ENCODE results near the gene FLOT2. TPM values are rescaled to one million over a fixed set of nuclear protein-coding genes. Genes with fewer than 3 reads are reported as not detected.

Gene FLOT2
- total and polyA plus RNA-seq, 7 donors, result 30.4 to 81.1 (median 40.8) TPM

DNA sequence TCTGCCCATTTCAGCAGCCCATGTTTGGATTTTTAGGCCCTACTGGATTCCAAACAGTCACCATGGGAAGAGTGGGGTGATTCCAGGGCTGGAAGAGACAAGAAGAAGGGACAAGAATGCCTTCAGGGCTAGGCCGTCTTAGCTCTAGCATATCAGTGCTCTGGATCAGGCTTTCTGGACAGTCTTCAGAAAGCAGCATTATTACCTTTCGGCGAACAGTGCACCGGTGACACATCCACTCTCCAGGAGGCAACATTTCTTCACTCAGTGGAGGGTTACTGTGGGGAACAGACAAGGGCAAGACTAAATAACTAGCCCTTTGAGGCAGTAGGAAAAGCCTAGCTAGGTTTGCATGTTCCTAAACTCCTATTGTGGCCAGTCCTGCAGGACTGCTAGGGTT lies 29.3 kb upstream of the FLOT2 start:
- no peaks in the 10 kb centered on the region for H3K27me3 ChIP-seq (ENCODE audit: insufficient read depth in 3 of 3, low read length in 2 of 3)
- DNase-seq (no peak), ATAC-seq (peak in 2 of 4 donors; percentile 11 to 32)
- no peak overlapping the region for H3K4me3 ChIP-seq
- 92 to 98% (median 93%) methylated on average over 4 of the region's 4 CpGs for WGBS, 3 donors
- peak overlapping the region; percentile 75 for H3K27ac ChIP-seq
- intact Hi-C loops (cut with DNase I), result no loop called here
- TF ChIP-seq, protein P1, sequence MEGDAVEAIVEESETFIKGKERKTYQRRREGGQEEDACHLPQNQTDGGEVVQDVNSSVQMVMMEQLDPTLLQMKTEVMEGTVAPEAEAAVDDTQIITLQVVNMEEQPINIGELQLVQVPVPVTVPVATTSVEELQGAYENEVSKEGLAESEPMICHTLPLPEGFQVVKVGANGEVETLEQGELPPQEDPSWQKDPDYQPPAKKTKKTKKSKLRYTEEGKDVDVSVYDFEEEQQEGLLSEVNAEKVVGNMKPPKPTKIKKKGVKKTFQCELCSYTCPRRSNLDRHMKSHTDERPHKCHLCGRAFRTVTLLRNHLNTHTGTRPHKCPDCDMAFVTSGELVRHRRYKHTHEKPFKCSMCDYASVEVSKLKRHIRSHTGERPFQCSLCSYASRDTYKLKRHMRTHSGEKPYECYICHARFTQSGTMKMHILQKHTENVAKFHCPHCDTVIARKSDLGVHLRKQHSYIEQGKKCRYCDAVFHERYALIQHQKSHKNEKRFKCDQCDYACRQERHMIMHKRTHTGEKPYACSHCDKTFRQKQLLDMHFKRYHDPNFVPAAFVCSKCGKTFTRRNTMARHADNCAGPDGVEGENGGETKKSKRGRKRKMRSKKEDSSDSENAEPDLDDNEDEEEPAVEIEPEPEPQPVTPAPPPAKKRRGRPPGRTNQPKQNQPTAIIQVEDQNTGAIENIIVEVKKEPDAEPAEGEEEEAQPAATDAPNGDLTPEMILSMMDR (IDR thresholded peaks at IDR 0.05), result no peak
- H3K9me3 ChIP-seq, result peaks cover 7% of the 10 kb centered on the region
- H3K4me1 ChIP-seq, result peaks cover 18% of the 10 kb centered on the region
- H3K36me3 ChIP-seq (ENCODE audit: insufficient read depth in 1 of 2, low read depth in 1 of 2), result peaks cover 6 to 39% of the 10 kb centered on the region in 2 donors

DNA sequence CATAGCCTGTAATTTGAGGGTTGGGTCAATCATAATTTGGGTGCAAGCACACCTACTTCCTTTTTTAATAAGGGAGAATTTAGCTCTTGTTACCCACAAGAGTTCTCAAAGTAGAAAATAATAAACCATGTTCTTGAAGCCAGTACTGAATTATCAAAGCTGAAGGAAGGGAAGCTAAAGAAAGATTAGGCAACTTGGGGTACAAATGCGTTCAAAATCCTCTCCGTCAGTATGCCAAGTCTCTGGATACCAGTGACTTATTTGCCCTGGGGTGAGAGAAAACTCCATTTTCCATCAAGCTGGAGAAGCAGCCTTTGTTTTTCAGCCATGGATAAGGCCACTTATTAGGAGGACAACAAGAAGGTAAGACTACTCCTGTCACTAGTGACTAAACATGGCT lies 28.8 kb upstream of the FLOT2 start:
- Histone ChIP-seq H3K4me3 (no peak overlapping the region), H3K36me3 (ENCODE audit: insufficient read depth in 1 of 2, low read depth in 1 of 2) (peaks cover 6 to 43% of the 10 kb centered on the region in 2 donors), H3K27me3 (ENCODE audit: insufficient read depth in 3 of 3, low read length in 2 of 3) (no peaks in the 10 kb centered on the region), H3K27ac (peak overlapping the region; percentile 75), H3K9me3 (peaks cover 7% of the 10 kb centered on the region), H3K4me1 (peaks cover 18% of the 10 kb centered on the region)
- 75 to 80% (median 78%) methylated on average over 2 of the region's 2 CpGs for WGBS, 3 donors
- DNase-seq (no peak), ATAC-seq (no peak)
- TF ChIP-seq, protein P1 (IDR thresholded peaks at IDR 0.05), result no peak
- intact Hi-C loops (cut with DNase I), result no loop called here

DNA sequence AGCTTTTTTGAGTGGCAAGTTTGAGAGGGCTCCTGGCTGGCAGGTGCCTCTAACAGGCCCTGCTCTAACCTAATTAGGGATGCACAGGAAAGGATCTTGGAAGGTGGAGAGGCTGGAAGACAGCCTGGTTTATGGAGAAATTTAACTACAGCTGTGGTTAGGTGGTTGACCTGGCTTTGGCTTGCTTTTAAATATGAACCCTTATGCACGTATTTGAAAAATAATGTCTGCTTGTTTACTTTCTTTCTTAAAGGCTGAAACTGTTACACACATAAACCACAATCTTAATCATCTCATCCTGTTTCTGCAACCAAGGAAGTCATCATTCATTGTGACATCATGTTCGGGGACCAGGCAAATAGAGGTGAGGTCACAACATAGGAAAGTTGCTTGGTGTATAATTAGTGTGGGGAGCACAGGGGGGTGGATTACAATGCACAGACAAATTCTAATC lies 28.4 kb upstream of the FLOT2 start:
- no peaks in the 10 kb centered on the region for H3K27me3 ChIP-seq (ENCODE audit: insufficient read depth in 3 of 3, low read length in 2 of 3)
- H3K27ac ChIP-seq, result peak overlapping the region; percentile 75
- H3K4me1 ChIP-seq, result peaks cover 18% of the 10 kb centered on the region
- no peak overlapping the region for H3K4me3 ChIP-seq
- ATAC-seq, result peak; percentile 54 to 74 (median 70)
- intact Hi-C loops (cut with DNase I), result no loop called here
- DNase-seq, result no peak
- peaks cover 6 to 47% of the 10 kb centered on the region in 2 donors for H3K36me3 ChIP-seq (ENCODE audit: insufficient read depth in 1 of 2, low read depth in 1 of 2)
- TF ChIP-seq, protein P1 (IDR thresholded peaks at IDR 0.05), result no peak
- 40 to 51% (median 50%) methylated on average over 2 of the region's 2 CpGs for WGBS, 3 donors
- H3K9me3 ChIP-seq, result peaks cover 7% of the 10 kb centered on the region

DNA sequence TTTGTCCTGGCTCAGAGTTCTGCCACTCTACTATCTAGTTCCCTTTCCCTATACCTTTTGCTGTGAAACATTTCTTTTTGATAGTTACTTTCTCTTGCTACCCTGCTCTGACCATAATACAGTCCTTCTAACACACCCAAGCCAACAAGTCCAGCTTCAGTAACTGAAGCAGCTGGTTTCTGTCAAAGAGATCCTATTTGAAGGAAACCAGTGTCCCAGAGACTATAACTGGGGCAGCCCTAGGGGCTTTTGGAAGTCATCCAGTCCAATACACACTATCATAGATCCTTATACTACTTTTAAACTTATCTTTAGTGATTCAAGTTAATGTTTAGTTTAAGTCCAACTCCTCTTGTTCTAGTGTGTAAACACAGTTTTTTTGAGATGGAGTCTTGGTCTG lies 22.7 kb upstream of the FLOT2 start:
- DNase-seq, result no peak
- H3K4me3 ChIP-seq, result no peak overlapping the region
- intact Hi-C loops (cut with DNase I), result no loop called here
- no peak for ATAC-seq
- H3K27ac ChIP-seq, result no peak overlapping the region
- TF ChIP-seq, protein P1 (IDR thresholded peaks at IDR 0.05), result no peak
- H3K4me1 ChIP-seq, result peaks cover 19% of the 10 kb centered on the region
- H3K9me3 ChIP-seq, result no peaks in the 10 kb centered on the region
- H3K27me3 ChIP-seq (ENCODE audit: insufficient read depth in 3 of 3, low read length in 2 of 3), result no peaks in the 10 kb centered on the region
- peaks cover 9 to 99% of the 10 kb centered on the region in 2 donors for H3K36me3 ChIP-seq (ENCODE audit: insufficient read depth in 1 of 2, low read depth in 1 of 2)

DNA sequence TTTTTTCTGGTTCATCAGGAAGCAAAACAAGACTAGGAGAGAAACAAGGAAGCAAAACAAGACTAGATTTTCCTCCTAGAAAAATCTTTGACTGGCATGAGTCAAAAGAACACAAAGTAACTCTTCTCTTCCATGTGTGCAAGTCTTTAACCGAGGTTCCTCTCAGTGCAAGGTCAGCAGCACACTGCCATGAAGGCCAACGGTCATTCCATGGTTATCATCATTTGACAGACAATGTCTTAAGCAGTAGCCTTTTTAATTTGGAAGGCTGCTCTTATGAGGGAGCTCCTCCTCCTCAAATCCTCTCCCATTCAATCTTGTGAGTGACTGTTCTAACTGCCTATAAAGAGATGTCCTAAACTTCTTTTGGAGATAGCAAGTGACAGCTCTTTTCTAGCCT lies 20.8 kb upstream of the FLOT2 start:
- Histone ChIP-seq H3K36me3 (ENCODE audit: insufficient read depth in 1 of 2, low read depth in 1 of 2) (peaks cover 15 to 99% of the 10 kb centered on the region in 2 donors), H3K9me3 (no peaks in the 10 kb centered on the region), H3K27ac (no peak overlapping the region), H3K27me3 (ENCODE audit: insufficient read depth in 3 of 3, low read length in 2 of 3) (no peaks in the 10 kb centered on the region), H3K4me1 (peaks cover 19% of the 10 kb centered on the region), H3K4me3 (no peak overlapping the region)
- 49 to 74% (median 68%) methylated on average over 2 of the region's 2 CpGs for WGBS, 3 donors
- intact Hi-C loops (cut with DNase I), result loop anchor here in 1 of 2 donors (10.0 kb wide), 1 partner anchor 273 kb away; the partner anchor contains the start of gene BLTP2
- no peak for ATAC-seq
- no peak for DNase-seq
- TF ChIP-seq, protein P1 (IDR thresholded peaks at IDR 0.05), result no peak

All from psoas muscle (tissue), 8 donors.